SK-N-SH (cell line): ENCODE results near the gene HIBADH. TPM values are rescaled to one million over a fixed set of nuclear protein-coding genes. Genes with fewer than 3 reads are reported as not detected.

Experiments
- CTCF ChIA-PET: fragments of 300-600, 350-600 bp; formaldehyde crosslinking; extraction: SDS; loops from one replicate; lab custom pipeline; 2021; lab: Yijun Ruan, JAX
- POLR2A ChIA-PET: fragments of 350-600 bp; sonication (Branson Sonifier 250); formaldehyde crosslinking; extraction: SDS; loops from one replicate; lab custom pipeline; 2020; ENCODE audit warnings: antibody characterized with exemption, inconsistent platforms; lab: Yijun Ruan, JAX
- DNase-seq: peaks from one replicate; pipeline ENCODE4 v3.0.0; 2012
- H2AFZ ChIP-seq: fragments of 200-600 bp; sonication (generic); 2 replicates; pipeline ENCODE4 v1.8.1; 2016; ENCODE audit warnings: antibody characterized with exemption, mild to moderate bottlenecking, low read depth
- H3F3A ChIP-seq: fragments of 200-600 bp; sonication (generic); replicated peaks from 2 replicates; pipeline ENCODE3; 2016; ENCODE audit warnings: antibody characterized with exemption, mild to moderate bottlenecking; ENCODE audit not compliant: insufficient read depth
- H3K27ac ChIP-seq, 2 experiments: fragments of 200-500 bp in 1 of 2; fragments of 200-600 bp in 1 of 2; sonication (Bioruptor generic) in 1 of 2; sonication (generic), shearing (Covaris generic) in 1 of 2; 2 replicates each; pipeline versions ENCODE4 v1.5.1 to v1.6.1; 2014 to 2016; ENCODE audit warnings: low read depth in 2 of 2, inconsistent platforms in 1 of 2, low read length in 1 of 2, mild to moderate bottlenecking in 1 of 2, mixed read lengths in 1 of 2
- H3K27me3 ChIP-seq: fragments of 200-600 bp; sonication (generic), shearing (Covaris generic); 2 replicates; pipeline ENCODE4 v1.6.1; 2016; ENCODE audit warnings: mixed run types; ENCODE audit not compliant: insufficient read depth
- H3K36me3 ChIP-seq, 2 experiments: fragments of 200-500 bp in 1 of 2; fragments of 200-600 bp in 1 of 2; sonication (Bioruptor generic) in 1 of 2; sonication (generic) in 1 of 2; replicated peaks in 1 of 2; 2 replicates each; pipeline versions ENCODE3 to v1.5.1; 2014 to 2016; ENCODE audit warnings: low read length in 1 of 2, mild to moderate bottlenecking in 1 of 2; ENCODE audit not compliant: insufficient read depth in 2 of 2, control insufficient read depth in 1 of 2
- H3K4me1 ChIP-seq, 2 experiments: fragments of 200-500 bp in 1 of 2; fragments of 200-600 bp in 1 of 2; sonication (Bioruptor generic) in 1 of 2; sonication (generic), shearing (Covaris generic) in 1 of 2; 2 replicates each; pipeline versions ENCODE4 v1.5.1 to v1.6.1; 2014 to 2016; ENCODE audit warnings: low read depth in 1 of 2, low read length in 1 of 2, mixed run types in 1 of 2; ENCODE audit not compliant: insufficient read depth in 2 of 2, control insufficient read depth in 1 of 2
- H3K4me2 ChIP-seq: fragments of 200-600 bp; sonication (generic), shearing (Covaris generic); 2 replicates; pipeline ENCODE4 v1.6.1; 2017; ENCODE audit warnings: mixed run types
- H3K4me3 ChIP-seq, 2 experiments: fragments of 200-500 bp in 1 of 2; fragments of 200-600 bp in 1 of 2; sonication (Bioruptor generic) in 1 of 2; sonication (generic), shearing (Covaris generic) in 1 of 2; 2 replicates each; pipeline versions ENCODE4 v1.5.1 to v1.8.1; 2014 to 2016; ENCODE audit warnings: low read depth in 2 of 2, inconsistent platforms in 1 of 2, low read length in 1 of 2, mild to moderate bottlenecking in 1 of 2, mixed read lengths in 1 of 2, moderate library complexity in 1 of 2
- H3K79me2 ChIP-seq: fragments of 200-600 bp; sonication (generic); 2 replicates; pipeline ENCODE4 v1.8.1; 2017; ENCODE audit warnings: mild to moderate bottlenecking; ENCODE audit not compliant: insufficient read depth
- H3K9ac ChIP-seq: fragments of 200-600 bp; sonication (generic); 2 replicates; pipeline ENCODE4 v1.6.1; 2017; ENCODE audit warnings: mixed run types
- H3K9me2 ChIP-seq: fragments of 200-600 bp; sonication (generic); 2 replicates; pipeline ENCODE4 v1.6.1; 2017; ENCODE audit warnings: mixed run types
- H3K9me3 ChIP-seq: fragments of 200-600 bp; sonication (generic); 2 replicates; pipeline ENCODE4 v1.6.1; 2017; ENCODE audit warnings: mixed run types, mild to moderate bottlenecking, moderate library complexity
- H4K20me1 ChIP-seq: fragments of 200-600 bp; sonication (generic); 2 replicates; pipeline ENCODE4 v1.6.1; 2017; ENCODE audit warnings: mild to moderate bottlenecking, mixed run types; ENCODE audit not compliant: insufficient read depth
- EZH2phosphoT487 ChIP-seq: fragments of 200-600 bp; sonication (generic); IDR thresholded peaks from 2 replicates; pipeline ENCODE4 v1.6.1; 2017; ENCODE audit warnings: low read depth, mixed run types, mild to moderate bottlenecking, antibody characterized with exemption, moderate library complexity, borderline replicate concordance
- FOSL2 ChIP-seq: IDR thresholded peaks from 2 replicates; pipeline ENCODE4 v1.4.0; 2012; ENCODE audit warnings: low read depth, mild to moderate bottlenecking, moderate library complexity, borderline replicate concordance
- FOXM1 ChIP-seq: IDR thresholded peaks from 2 replicates; pipeline ENCODE4 v1.4.0; 2012; ENCODE audit warnings: low read depth, mild to moderate bottlenecking
- GABPA ChIP-seq: IDR thresholded peaks from 2 replicates; pipeline ENCODE4 v1.4.0; 2012; ENCODE audit warnings: low read depth, mild to moderate bottlenecking
- IRF3 ChIP-seq: fragments of 150-350 bp; IDR thresholded peaks from 2 replicates; pipeline ENCODE4 v1.6.1; 2016; ENCODE audit warnings: mild to moderate bottlenecking, low read depth, low read length
- POLR2AphosphoS5 ChIP-seq: IDR thresholded peaks from 2 replicates; pipeline ENCODE4 v1.6.1; 2012; ENCODE audit warnings: low read depth, low read length
- REST ChIP-seq: IDR thresholded peaks from 2 replicates; pipeline ENCODE4 v1.6.1; 2012; ENCODE audit warnings: mild to moderate bottlenecking, low read depth, low read length, moderate library complexity
- RFX5 ChIP-seq: IDR thresholded peaks from 2 replicates; pipeline ENCODE4 v1.6.1; 2012; ENCODE audit warnings: mild to moderate bottlenecking, improper control_type of control experiment, low read length
- RXRA ChIP-seq: IDR thresholded peaks from 2 replicates; pipeline ENCODE4 v1.4.0; 2012; ENCODE audit warnings: low read depth, mild to moderate bottlenecking, borderline replicate concordance
- SIN3A ChIP-seq: IDR thresholded peaks from 2 replicates; pipeline ENCODE4 v1.6.1; 2012; ENCODE audit warnings: low read depth, mild to moderate bottlenecking, low read length, moderate library complexity, borderline replicate concordance
- TCF12 ChIP-seq: IDR thresholded peaks from 2 replicates; pipeline ENCODE4 v1.4.0; 2012
- USF2 ChIP-seq: fragments of 150-350 bp; IDR thresholded peaks from 2 replicates; pipeline ENCODE4 v1.6.1; 2017; ENCODE audit warnings: antibody characterized with exemption, low read length, low read depth, borderline replicate concordance
- WGBS: methylation state at CpG from one replicate; pipeline ENCODE4 v1.1.6; 2017; ENCODE audit warnings: low lambda C conversion rate; 5-methylcytosine and 5-hydroxymethylcytosine counted together
- polyA plus RNA-seq, 3 experiments: library from polyadenylated mRNA; depleted of rRNA; stranded (reverse); fragments of >200 nt; gene quantifications; 2 replicates each; pipeline ENCODE4 v1.2.3, GENCODE V29; 2012
- TF ChIP-seq, protein P1 (sequence below): IDR thresholded peaks from 2 replicates; pipeline ENCODE4 v1.4.0; 2012; ENCODE audit warnings: low read depth, borderline replicate concordance
- TF ChIP-seq, protein P2 (sequence below): IDR thresholded peaks from 2 replicates; pipeline ENCODE4 v1.4.0; 2012; ENCODE audit warnings: low read depth, borderline replicate concordance
- TF ChIP-seq, protein P3 (sequence below): IDR thresholded peaks from 2 replicates; pipeline ENCODE4; 2012

HIBADH gene
- polyA plus RNA-seq, 1 of the 3 experiments (the other 2 are of a cell fraction): 71.8 TPM

GRCh38 chr7:27520815-27521790 is 141.6 kb downstream of the HIBADH start:
- Histone ChIP-seq H3K79me2 (no peaks in the 10 kb centered on the region), H3K4me3 (no peak overlapping the region), H3K27ac (no peak overlapping the region), H3K9me2 (no peaks in the 10 kb centered on the region), H3F3A (no peaks in the 10 kb centered on the region), H3K36me3 (peaks cover 15 to 25% of the 10 kb centered on the region in 2 experiments), H3K4me2 (no peak overlapping the region), H3K27me3 (no peaks in the 10 kb centered on the region), H4K20me1 (no peaks in the 10 kb centered on the region), H2AFZ (no peak overlapping the region), H3K9me3 (no peaks in the 10 kb centered on the region), H3K4me1 (no peaks in the 10 kb centered on the region), H3K9ac (no peak overlapping the region)
- DNase-seq: no peak
- TF ChIP-seq FOXM1 (no peak), POLR2AphosphoS5 (no peak), RXRA (no peak), FOSL2 (no peak), EZH2phosphoT487 (no peak), REST (no peak), TCF12 (no peak), USF2 (no peak), SIN3A (no peak), IRF3 (no peak), GABPA (no peak), RFX5 (no peak)
- TF ChIP-seq, protein P1, sequence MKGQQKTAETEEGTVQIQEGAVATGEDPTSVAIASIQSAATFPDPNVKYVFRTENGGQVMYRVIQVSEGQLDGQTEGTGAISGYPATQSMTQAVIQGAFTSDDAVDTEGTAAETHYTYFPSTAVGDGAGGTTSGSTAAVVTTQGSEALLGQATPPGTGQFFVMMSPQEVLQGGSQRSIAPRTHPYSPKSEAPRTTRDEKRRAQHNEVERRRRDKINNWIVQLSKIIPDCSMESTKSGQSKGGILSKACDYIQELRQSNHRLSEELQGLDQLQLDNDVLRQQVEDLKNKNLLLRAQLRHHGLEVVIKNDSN: no peak
- TF ChIP-seq, protein P2, sequence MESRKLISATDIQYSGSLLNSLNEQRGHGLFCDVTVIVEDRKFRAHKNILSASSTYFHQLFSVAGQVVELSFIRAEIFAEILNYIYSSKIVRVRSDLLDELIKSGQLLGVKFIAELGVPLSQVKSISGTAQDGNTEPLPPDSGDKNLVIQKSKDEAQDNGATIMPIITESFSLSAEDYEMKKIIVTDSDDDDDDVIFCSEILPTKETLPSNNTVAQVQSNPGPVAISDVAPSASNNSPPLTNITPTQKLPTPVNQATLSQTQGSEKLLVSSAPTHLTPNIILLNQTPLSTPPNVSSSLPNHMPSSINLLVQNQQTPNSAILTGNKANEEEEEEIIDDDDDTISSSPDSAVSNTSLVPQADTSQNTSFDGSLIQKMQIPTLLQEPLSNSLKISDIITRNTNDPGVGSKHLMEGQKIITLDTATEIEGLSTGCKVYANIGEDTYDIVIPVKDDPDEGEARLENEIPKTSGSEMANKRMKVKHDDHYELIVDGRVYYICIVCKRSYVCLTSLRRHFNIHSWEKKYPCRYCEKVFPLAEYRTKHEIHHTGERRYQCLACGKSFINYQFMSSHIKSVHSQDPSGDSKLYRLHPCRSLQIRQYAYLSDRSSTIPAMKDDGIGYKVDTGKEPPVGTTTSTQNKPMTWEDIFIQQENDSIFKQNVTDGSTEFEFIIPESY: no peak
- TF ChIP-seq, protein P3, sequence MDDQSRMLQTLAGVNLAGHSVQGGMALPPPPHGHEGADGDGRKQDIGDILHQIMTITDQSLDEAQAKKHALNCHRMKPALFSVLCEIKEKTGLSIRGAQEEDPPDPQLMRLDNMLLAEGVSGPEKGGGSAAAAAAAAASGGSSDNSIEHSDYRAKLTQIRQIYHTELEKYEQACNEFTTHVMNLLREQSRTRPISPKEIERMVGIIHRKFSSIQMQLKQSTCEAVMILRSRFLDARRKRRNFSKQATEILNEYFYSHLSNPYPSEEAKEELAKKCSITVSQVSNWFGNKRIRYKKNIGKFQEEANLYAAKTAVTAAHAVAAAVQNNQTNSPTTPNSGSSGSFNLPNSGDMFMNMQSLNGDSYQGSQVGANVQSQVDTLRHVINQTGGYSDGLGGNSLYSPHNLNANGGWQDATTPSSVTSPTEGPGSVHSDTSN: no peak
- WGBS: 90% methylated on average over 17 of the region's 17 CpGs
- ChIA-PET POLR2A (no interaction called here), CTCF (interaction anchor here (1.0 to 1.8 kb wide), 3 partner anchors 31 to 341 kb away, joined by 3 to 6 read pairs (median 3); no protein-coding TSS in a partner anchor)
